ENCODE measurements around the gene MS4A8. TPM values are rescaled to one million over a fixed set of nuclear protein-coding genes. Genes with fewer than 3 reads are reported as not detected.

The MS4A8 gene
- total RNA-seq, 1 experiment from 2014 or later: not detected

DNA sequence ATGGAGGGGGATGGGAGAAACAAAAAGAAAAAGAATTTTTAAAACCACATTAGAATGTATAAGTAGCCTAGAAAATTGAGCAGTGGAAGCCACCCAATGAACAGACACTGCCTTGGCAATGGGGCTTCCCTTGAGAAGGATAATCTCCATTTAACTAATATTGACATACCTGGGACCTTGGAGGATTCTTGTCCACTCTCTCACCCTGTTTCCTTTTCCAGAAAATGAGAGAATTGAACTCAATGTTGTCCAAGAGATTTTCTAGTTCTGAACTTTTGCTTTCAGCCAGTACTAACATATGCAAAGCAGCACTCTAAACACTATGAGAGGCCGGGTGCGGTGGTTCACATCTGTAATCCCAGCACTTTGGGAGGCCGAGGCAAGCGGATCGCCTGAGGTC, 524 bp downstream of the MS4A8 start:
- ChIA-PET POLR2A (no interaction called here), CTCF (interaction anchor here (1.5 kb wide), 1 partner anchor 8 kb away, joined by 4 read pairs; no protein-coding TSS in a partner anchor)
- no peak for DNase-seq (ENCODE audit: unreplicated experiment)
- intact Hi-C loops (cut with micrococcal nuclease): no loop called here
- Mint-ChIP-seq H3K4me3 (ENCODE audit: unreplicated experiment) (no peak overlapping the region), H3K4me1 (ENCODE audit: insufficient read depth, unreplicated experiment) (no peaks in the 10 kb centered on the region), H3K27ac (ENCODE audit: low read depth, unreplicated experiment) (no peak overlapping the region), H3K27me3 (ENCODE audit: insufficient read depth, unreplicated experiment) (peaks cover 28% of the 10 kb centered on the region), H3K9me3 (ENCODE audit: unreplicated experiment) (no peaks in the 10 kb centered on the region), H3K36me3 (ENCODE audit: insufficient read depth, unreplicated experiment) (no peaks in the 10 kb centered on the region)
- no peak for TF ChIP-seq CTCF (IDR thresholded peaks at IDR 0.05; ENCODE audit: unreplicated experiment)
- BruUV-seq (replicated peaks): no TSS peak

DNA sequence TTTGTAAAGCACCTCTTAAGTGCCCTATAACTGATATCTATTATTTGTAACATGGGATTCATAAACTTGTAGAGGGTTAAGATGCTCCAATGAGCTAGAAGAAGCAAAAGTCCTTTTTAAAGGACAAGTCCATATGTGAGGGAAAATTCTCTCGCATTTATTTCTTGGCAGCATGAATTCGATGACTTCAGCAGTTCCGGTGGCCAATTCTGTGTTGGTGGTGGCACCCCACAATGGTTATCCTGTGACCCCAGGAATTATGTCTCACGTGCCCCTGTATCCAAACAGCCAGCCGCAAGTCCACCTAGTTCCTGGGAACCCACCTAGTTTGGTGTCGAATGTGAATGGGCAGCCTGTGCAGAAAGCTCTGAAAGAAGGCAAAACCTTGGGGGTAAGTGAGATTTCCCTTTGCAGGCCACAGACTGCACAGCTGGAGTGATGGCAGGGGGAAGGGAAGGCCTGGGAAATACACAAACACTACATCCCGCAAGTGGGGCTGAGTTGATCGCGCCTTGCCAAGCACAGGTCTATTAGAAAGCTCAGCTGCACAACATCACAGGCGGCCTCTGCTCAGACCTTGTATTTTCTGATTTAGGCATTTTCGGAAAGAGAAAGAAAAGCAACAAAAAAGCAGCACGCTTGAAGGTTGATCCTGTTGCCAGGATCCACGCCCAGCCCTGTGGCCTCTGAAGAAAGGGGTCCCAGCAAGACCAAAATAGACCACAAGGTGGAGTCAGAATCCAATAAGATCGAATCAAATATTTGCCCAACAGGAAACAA, 1.5 kb downstream of the MS4A8 start:
- no peaks in the 10 kb centered on the region for H3K9me3 Mint-ChIP-seq (ENCODE audit: unreplicated experiment)

DNA sequence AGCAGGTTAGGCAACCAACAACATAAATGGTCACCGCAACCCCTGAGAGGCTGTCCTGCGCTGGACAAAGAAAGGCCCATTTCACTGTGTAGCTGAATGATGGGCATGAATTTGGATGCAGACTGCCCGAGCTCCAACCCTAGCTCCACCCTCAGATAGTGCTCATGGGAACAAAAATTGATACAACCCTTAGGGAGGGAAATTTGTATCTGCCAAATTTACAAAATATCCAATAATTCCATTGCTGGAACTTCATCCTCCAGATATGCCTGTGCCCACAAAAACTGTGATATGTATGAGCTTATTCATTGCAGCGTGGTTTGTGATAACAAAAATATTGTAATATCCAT, 2.0 kb downstream of the MS4A8 start:
- no peak for DNase-seq (ENCODE audit: unreplicated experiment)
- BruUV-seq (replicated peaks): no TSS peak
- Mint-ChIP-seq H3K27me3 (ENCODE audit: insufficient read depth, unreplicated experiment) (peaks cover 17% of the 10 kb centered on the region), H3K27ac (ENCODE audit: low read depth, unreplicated experiment) (no peak overlapping the region), H3K36me3 (ENCODE audit: insufficient read depth, unreplicated experiment) (no peaks in the 10 kb centered on the region), H3K4me3 (ENCODE audit: unreplicated experiment) (no peak overlapping the region), H3K9me3 (ENCODE audit: unreplicated experiment) (no peaks in the 10 kb centered on the region), H3K4me1 (ENCODE audit: insufficient read depth, unreplicated experiment) (no peaks in the 10 kb centered on the region)
- ChIA-PET CTCF (interaction anchor here (0.8 to 1.5 kb wide), 3 partner anchors 9 to 70 kb away, joined by 3 to 4 read pairs (median 3); no protein-coding TSS in a partner anchor), POLR2A (no interaction called here)
- peak; percentile 22 for TF ChIP-seq CTCF (IDR thresholded peaks at IDR 0.05; ENCODE audit: unreplicated experiment)
- intact Hi-C loops (cut with micrococcal nuclease): no loop called here

More for the DNA sequence above, 1.5 kb downstream of the MS4A8 start:
- BruUV-seq (replicated peaks): no TSS peak
- TF ChIP-seq CTCF (IDR thresholded peaks at IDR 0.05; ENCODE audit: unreplicated experiment): no peak
- ChIA-PET CTCF (interaction anchor here (0.8 to 1.5 kb wide), 3 partner anchors 9 to 71 kb away, joined by 3 to 4 read pairs (median 3); no protein-coding TSS in a partner anchor), POLR2A (no interaction called here)
- intact Hi-C loops (cut with micrococcal nuclease): no loop called here
- H3K36me3 Mint-ChIP-seq (ENCODE audit: insufficient read depth, unreplicated experiment): no peaks in the 10 kb centered on the region
- no peaks in the 10 kb centered on the region for H3K4me1 Mint-ChIP-seq (ENCODE audit: insufficient read depth, unreplicated experiment)
- no peak overlapping the region for H3K27ac Mint-ChIP-seq (ENCODE audit: low read depth, unreplicated experiment)
- DNase-seq (ENCODE audit: unreplicated experiment): peak; percentile 29
- H3K27me3 Mint-ChIP-seq (ENCODE audit: insufficient read depth, unreplicated experiment): peaks cover 23% of the 10 kb centered on the region
- no peak overlapping the region for H3K4me3 Mint-ChIP-seq (ENCODE audit: unreplicated experiment)

DNA sequence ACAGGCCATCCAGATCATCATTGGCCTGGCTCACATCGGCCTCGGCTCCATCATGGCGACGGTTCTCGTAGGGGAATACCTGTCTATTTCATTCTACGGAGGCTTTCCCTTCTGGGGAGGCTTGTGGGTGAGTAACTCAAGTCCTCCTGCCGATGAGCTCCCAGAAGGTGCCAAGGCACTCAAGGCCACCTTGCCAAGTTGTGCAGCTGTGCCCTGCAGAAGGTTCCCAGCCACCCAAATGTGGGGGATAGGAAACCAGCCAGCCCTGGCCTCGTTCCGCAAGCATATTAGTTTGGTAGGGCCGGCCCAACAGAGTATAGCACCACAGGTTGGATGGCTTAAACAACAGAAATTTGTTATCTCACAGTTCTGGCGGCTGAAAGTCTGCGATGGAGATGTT, 4.0 kb downstream of the MS4A8 start:
- intact Hi-C loops (cut with micrococcal nuclease): no loop called here
- CTCF ChIA-PET: interaction anchor here (0.6 to 0.7 kb wide), 2 partner anchors 33 to 985 kb away, joined by 4 read pairs; no protein-coding TSS in a partner anchor
- Mint-ChIP-seq H3K27ac (ENCODE audit: low read depth, unreplicated experiment) (no peak overlapping the region), H3K4me1 (ENCODE audit: insufficient read depth, unreplicated experiment) (no peaks in the 10 kb centered on the region), H3K4me3 (ENCODE audit: unreplicated experiment) (no peak overlapping the region), H3K36me3 (ENCODE audit: insufficient read depth, unreplicated experiment) (no peaks in the 10 kb centered on the region), H3K27me3 (ENCODE audit: insufficient read depth, unreplicated experiment) (no peaks in the 10 kb centered on the region), H3K9me3 (ENCODE audit: unreplicated experiment) (no peaks in the 10 kb centered on the region)
- DNase-seq (ENCODE audit: unreplicated experiment): no peak
- TF ChIP-seq CTCF (IDR thresholded peaks at IDR 0.05; ENCODE audit: unreplicated experiment): no peak
- no TSS peak for BruUV-seq (replicated peaks)
- POLR2A ChIA-PET: no interaction called here

Data from MCF 10A (cell line).